Loucy (cell line): ENCODE results near the gene APOL4.

Experiments used
- H2AFZ ChIP-seq: fragments of 200-600 bp; sonication (generic); 2 replicates; pipeline ENCODE4 v1.6.0; 2016; ENCODE audit warnings: antibody characterized with exemption, mild to moderate bottlenecking, low read length, moderate library complexity
- H3F3A ChIP-seq: fragments of 200-600 bp; 2 replicates; pipeline ENCODE4 v1.6.0; 2016; ENCODE audit warnings: antibody characterized with exemption, low read depth, mild to moderate bottlenecking
- H3K27me3 ChIP-seq: fragments of 200-600 bp; sonication (generic); 2 replicates; pipeline ENCODE4 v1.6.1; 2014; ENCODE audit warnings: low read length, mild to moderate bottlenecking; ENCODE audit not compliant: insufficient read depth, poor library complexity, severe bottlenecking
- H3K36me3 ChIP-seq: fragments of 200-600 bp; sonication (generic); 2 replicates; pipeline ENCODE4 v1.6.1; 2016; ENCODE audit warnings: low read length; ENCODE audit not compliant: insufficient read depth
- H3K4me1 ChIP-seq: fragments of 200-600 bp; sonication (generic); 2 replicates; pipeline ENCODE4 v1.5.1; 2014; ENCODE audit warnings: low read length, mild to moderate bottlenecking; ENCODE audit not compliant: insufficient read depth, poor library complexity, severe bottlenecking
- H3K4me2 ChIP-seq: fragments of 200-600 bp; sonication (generic); 2 replicates; pipeline ENCODE4 v1.6.0; 2014; ENCODE audit warnings: antibody characterized with exemption, low read length, low read depth, mild to moderate bottlenecking; ENCODE audit not compliant: poor library complexity, severe bottlenecking
- H3K4me3 ChIP-seq: fragments of 200-600 bp; sonication (generic); 2 replicates; pipeline ENCODE4 v1.5.1; 2014; ENCODE audit warnings: low read length, mild to moderate bottlenecking, mixed read lengths; ENCODE audit not compliant: poor library complexity, severe bottlenecking
- H3K79me2 ChIP-seq: fragments of 200-600 bp; sonication (generic); 2 replicates; pipeline ENCODE4 v1.6.1; 2014; ENCODE audit warnings: low read length; ENCODE audit not compliant: insufficient read depth
- H3K9ac ChIP-seq: fragments of 200-600 bp; sonication (generic); 2 replicates; pipeline ENCODE4 v1.6.0; 2014; ENCODE audit warnings: mild to moderate bottlenecking, low read depth, low read length, moderate library complexity; ENCODE audit not compliant: poor library complexity, severe bottlenecking
- H3K9me2 ChIP-seq: fragments of 200-600 bp; sonication (generic); replicated peaks from 2 replicates; pipeline ENCODE4 v1.6.1; 2016; ENCODE audit warnings: low read depth, low read length, mixed read lengths
- H3K9me3 ChIP-seq: fragments of 200-600 bp; sonication (generic); 2 replicates; pipeline ENCODE4 v1.6.1; 2014; ENCODE audit warnings: mild to moderate bottlenecking, antibody characterized with exemption, low read length, low read depth; ENCODE audit not compliant: insufficient read depth
- H4K20me1 ChIP-seq: fragments of 200-600 bp; sonication (generic); 2 replicates; pipeline ENCODE4 v1.6.0; 2014; ENCODE audit warnings: antibody characterized with exemption, low read length, mild to moderate bottlenecking; ENCODE audit not compliant: insufficient read depth, poor library complexity, severe bottlenecking
- EZH2phosphoT487 ChIP-seq: fragments of 200-600 bp; IDR thresholded peaks from 2 replicates; pipeline ENCODE4 v1.6.1; 2018; ENCODE audit warnings: antibody characterized with exemption, mild to moderate bottlenecking, moderate library complexity, borderline replicate concordance
- TF ChIP-seq, protein P1 (sequence below): fragments of 200-600 bp; sonication (generic); conservative IDR thresholded peaks from 2 replicates; pipeline ENCODE4 v1.5.1; 2014; ENCODE audit warnings: mild to moderate bottlenecking, antibody characterized with exemption, low read length

Gene APOL4

DNA sequence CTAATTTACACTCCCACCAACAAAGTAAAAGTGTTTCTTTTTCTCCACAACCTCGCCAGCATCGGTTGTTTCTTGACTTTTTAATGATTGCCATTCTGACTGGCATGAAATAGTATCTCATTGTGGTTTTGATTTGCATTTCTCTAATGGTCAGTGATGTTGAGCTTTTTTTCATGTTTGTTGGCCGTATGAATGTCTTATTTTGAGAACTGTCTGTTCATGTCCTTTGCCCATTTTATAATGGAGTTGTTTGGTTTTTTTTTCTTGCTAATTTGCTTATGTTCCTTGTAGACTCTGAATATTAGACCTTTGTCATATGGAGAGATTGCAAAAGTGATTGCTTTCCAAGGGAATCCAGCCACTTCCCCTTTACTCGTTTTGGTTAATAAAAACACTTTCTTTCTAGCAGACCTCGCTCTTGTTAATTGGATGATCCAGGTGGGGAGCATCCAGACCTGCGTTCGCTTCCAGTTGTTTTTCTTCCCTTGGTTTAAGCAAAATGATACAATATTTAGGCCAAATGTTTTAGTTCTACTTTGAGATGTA, 17.1 kb upstream of the APOL4 start:
- no peaks in the 10 kb centered on the region for H3K4me1 ChIP-seq
- H4K20me1 ChIP-seq = no peaks in the 10 kb centered on the region
- no peak overlapping the region for H3K4me2 ChIP-seq
- no peaks in the 10 kb centered on the region for H3K27me3 ChIP-seq
- H3K9ac ChIP-seq = no peak overlapping the region
- H3F3A ChIP-seq = no peaks in the 10 kb centered on the region
- H3K36me3 ChIP-seq = no peaks in the 10 kb centered on the region
- H3K4me3 ChIP-seq = no peak overlapping the region
- H2AFZ ChIP-seq = no peak overlapping the region
- no peaks in the 10 kb centered on the region for H3K9me2 ChIP-seq
- no peaks in the 10 kb centered on the region for H3K9me3 ChIP-seq
- no peaks in the 10 kb centered on the region for H3K79me2 ChIP-seq
- TF ChIP-seq, protein P1, sequence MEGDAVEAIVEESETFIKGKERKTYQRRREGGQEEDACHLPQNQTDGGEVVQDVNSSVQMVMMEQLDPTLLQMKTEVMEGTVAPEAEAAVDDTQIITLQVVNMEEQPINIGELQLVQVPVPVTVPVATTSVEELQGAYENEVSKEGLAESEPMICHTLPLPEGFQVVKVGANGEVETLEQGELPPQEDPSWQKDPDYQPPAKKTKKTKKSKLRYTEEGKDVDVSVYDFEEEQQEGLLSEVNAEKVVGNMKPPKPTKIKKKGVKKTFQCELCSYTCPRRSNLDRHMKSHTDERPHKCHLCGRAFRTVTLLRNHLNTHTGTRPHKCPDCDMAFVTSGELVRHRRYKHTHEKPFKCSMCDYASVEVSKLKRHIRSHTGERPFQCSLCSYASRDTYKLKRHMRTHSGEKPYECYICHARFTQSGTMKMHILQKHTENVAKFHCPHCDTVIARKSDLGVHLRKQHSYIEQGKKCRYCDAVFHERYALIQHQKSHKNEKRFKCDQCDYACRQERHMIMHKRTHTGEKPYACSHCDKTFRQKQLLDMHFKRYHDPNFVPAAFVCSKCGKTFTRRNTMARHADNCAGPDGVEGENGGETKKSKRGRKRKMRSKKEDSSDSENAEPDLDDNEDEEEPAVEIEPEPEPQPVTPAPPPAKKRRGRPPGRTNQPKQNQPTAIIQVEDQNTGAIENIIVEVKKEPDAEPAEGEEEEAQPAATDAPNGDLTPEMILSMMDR = no peak

DNA sequence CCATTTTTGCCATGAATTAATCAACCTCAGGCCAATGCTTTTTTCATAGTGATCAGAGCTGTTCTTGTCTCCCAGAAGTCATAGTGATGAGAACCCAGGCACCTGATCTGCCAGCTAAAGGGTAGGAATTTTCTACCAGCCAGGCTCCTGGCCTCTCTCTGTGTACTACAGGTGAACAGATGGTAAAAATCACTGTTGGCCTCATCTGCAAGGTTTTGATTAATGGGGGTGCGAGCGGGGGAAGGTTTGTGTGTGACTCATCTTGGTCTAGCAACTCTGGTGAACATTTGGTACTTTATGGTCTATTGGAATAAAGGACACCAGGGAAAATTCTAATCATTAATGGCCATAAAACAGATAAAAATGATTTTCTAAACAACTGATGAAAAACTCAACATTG, 14.4 kb upstream of the APOL4 start:
- H3K9me3 ChIP-seq = no peaks in the 10 kb centered on the region
- H3K9ac ChIP-seq = no peak overlapping the region
- H3K27me3 ChIP-seq = no peaks in the 10 kb centered on the region
- H3K9me2 ChIP-seq = no peaks in the 10 kb centered on the region
- H4K20me1 ChIP-seq = no peaks in the 10 kb centered on the region
- no peaks in the 10 kb centered on the region for H3K79me2 ChIP-seq
- H3K4me1 ChIP-seq = peaks cover 12% of the 10 kb centered on the region
- TF ChIP-seq, protein P1 = no peak
- no peak for TF ChIP-seq EZH2phosphoT487
- no peaks in the 10 kb centered on the region for H3F3A ChIP-seq
- no peak overlapping the region for H2AFZ ChIP-seq
- H3K36me3 ChIP-seq = no peaks in the 10 kb centered on the region
- no peak overlapping the region for H3K4me3 ChIP-seq
- no peak overlapping the region for H3K4me2 ChIP-seq

DNA sequence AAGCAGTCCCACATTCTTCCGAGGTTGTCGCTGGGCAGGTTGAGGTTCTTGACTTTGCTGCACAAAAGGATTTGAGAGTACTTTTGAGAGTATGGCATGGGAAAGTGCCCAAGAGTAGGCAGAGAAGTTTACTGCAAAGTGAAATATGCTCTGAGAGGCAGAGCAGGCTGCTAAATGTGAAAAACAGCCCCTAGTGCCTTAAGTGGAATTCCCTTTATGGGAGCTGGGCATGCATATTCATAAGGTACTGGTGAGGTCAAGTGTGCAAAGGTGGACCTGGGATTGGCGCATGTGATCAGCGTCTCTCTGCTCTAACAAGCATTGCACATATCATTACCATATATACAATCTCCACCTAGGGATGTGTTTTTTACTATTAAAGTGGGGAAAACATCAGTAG, 12.0 kb upstream of the APOL4 start:
- H3F3A ChIP-seq = no peaks in the 10 kb centered on the region
- 0 out of 2 replicates have a peak, but pooled peaks cover 8% of the 10 kb centered on the region for H3K9me3 ChIP-seq
- no peaks in the 10 kb centered on the region for H3K27me3 ChIP-seq
- H3K9me2 ChIP-seq = no peaks in the 10 kb centered on the region
- peaks cover 18% of the 10 kb centered on the region for H3K4me1 ChIP-seq
- TF ChIP-seq, protein P1 = no peak
- no peak for TF ChIP-seq EZH2phosphoT487
- H3K4me2 ChIP-seq = no peak overlapping the region
- no peak overlapping the region for H3K9ac ChIP-seq
- H2AFZ ChIP-seq = no peak overlapping the region
- H3K79me2 ChIP-seq = no peaks in the 10 kb centered on the region
- H4K20me1 ChIP-seq = no peaks in the 10 kb centered on the region
- H3K36me3 ChIP-seq = no peaks in the 10 kb centered on the region
- H3K4me3 ChIP-seq = no peak overlapping the region
